HCT116 (cell line): ENCODE measurements around the gene SLC7A8. TPM values are rescaled to one million over a fixed set of nuclear protein-coding genes. Genes with fewer than 3 reads are reported as not detected.
A peak's percentile ranks its signal among the peaks of the same experiment; 100 is the strongest.

Experiments used
- ATAC-seq: fragments of 200-7000 bp; cut with Tn5 transposase; 2 replicates; pipeline ENCODE4 v1.9.1; 2020; ENCODE audit warnings: mild to moderate bottlenecking, moderate library complexity
- BruUV-seq: library from RNA; stranded (reverse); fragments of 400-500 nt; replicated peaks from 2 replicates; lab custom pipeline; 2021; lab: Mats Ljungman, UMichigan
- CTCF ChIA-PET: fragments of 300-600 bp; sonication (Branson Sonifier 250); formaldehyde crosslinking; loops from one replicate; lab custom pipeline; 2021; ENCODE audit warnings: antibody characterized with exemption; lab: Charles Lee
- POLR2A ChIA-PET: fragments of 300-600, 350-600 bp; sonication (Branson Sonifier 250); formaldehyde crosslinking; loops from one replicate; lab custom pipeline; 2021; ENCODE audit warnings: antibody characterized with exemption; lab: Charles Lee
- RAD21 ChIA-PET, 2 experiments: fragments of 300-600 bp; sonication (Branson Sonifier 250); formaldehyde crosslinking; loops; one replicate each; lab custom pipeline; 2023; ENCODE audit warnings: low total read pairs in 2 of 2; ENCODE audit not compliant: uncharacterized antibody in 2 of 2, unreplicated experiment in 2 of 2, low non-redundant PET in 1 of 2; lab: Charles Lee
- DNase-seq: peaks from one replicate; pipeline ENCODE4 v3.0.0-alpha.2; 2010; ENCODE audit warnings: low read depth, low spot score
- H2AFZ ChIP-seq: fragments of 200-600 bp; shearing (Covaris generic), sonication (generic); 2 replicates; pipeline ENCODE4 v1.6.1; 2017; ENCODE audit warnings: low read depth, mixed run types, mixed read lengths, antibody characterized with exemption, low read length; ENCODE audit not compliant: poor library complexity, severe bottlenecking
- H3K27ac ChIP-seq: 2 replicates; pipeline ENCODE4 v1.5.1; 2012; ENCODE audit warnings: low read depth, low read length
- H3K27me3 ChIP-seq: fragments of 200-600 bp; sonication (generic); 2 replicates; pipeline ENCODE4 v1.6.1; 2016; ENCODE audit warnings: mixed run types, low read length, mixed read lengths; ENCODE audit not compliant: insufficient read depth
- H3K36me3 ChIP-seq, 2 experiments: fragments of 200-500 bp in 1 of 2; fragments of 200-600 bp in 1 of 2; sonication (Bioruptor generic) in 1 of 2; sonication (generic) in 1 of 2; 2 replicates each; pipeline versions ENCODE4 v1.5.1 to v1.6.1; 2014 to 2016; ENCODE audit warnings: low read length in 2 of 2, inconsistent platforms in 1 of 2, mixed read lengths in 1 of 2, mixed run types in 1 of 2; ENCODE audit not compliant: insufficient read depth in 2 of 2, control insufficient read depth in 1 of 2
- H3K4me1 ChIP-seq, 2 experiments: fragments of 200-600 bp in 1 of 2; sonication (generic) in 1 of 2; 2 replicates each; pipeline versions ENCODE4 v1.5.1 to v1.6.1; 2012 to 2017; ENCODE audit warnings: low read length in 2 of 2, inconsistent platforms in 1 of 2, mild to moderate bottlenecking in 1 of 2, mixed read lengths in 1 of 2, mixed run types in 1 of 2, moderate library complexity in 1 of 2; ENCODE audit not compliant: insufficient read depth in 2 of 2, control insufficient read depth in 1 of 2
- H3K4me2 ChIP-seq: fragments of 200-600 bp; sonication (generic); 2 replicates; pipeline ENCODE4 v1.6.1; 2017; ENCODE audit warnings: mixed run types, low read length, mixed read lengths
- H3K4me3 ChIP-seq, 2 experiments: fragments of 200-600 bp in 1 of 2; sonication (generic) in 1 of 2; replicated peaks in 1 of 2; 2 replicates each; pipeline ENCODE4 v1.5.1; 2011 to 2016; ENCODE audit warnings: low read length in 2 of 2, control low read depth in 1 of 2, low read depth in 1 of 2, mild to moderate bottlenecking in 1 of 2, mixed read lengths in 1 of 2, mixed run types in 1 of 2
- H3K79me2 ChIP-seq: fragments of 200-600 bp; sonication (generic); 2 replicates; pipeline ENCODE4 v1.6.1; 2017; ENCODE audit warnings: mild to moderate bottlenecking, mixed run types, low read length, moderate library complexity, mixed read lengths; ENCODE audit not compliant: insufficient read depth
- H3K9ac ChIP-seq: fragments of 200-600 bp; sonication (generic); 2 replicates; pipeline ENCODE4 v1.6.1; 2016; ENCODE audit warnings: low read length, mixed read lengths
- H3K9me2 ChIP-seq: fragments of 200-600 bp; sonication (generic), shearing (Covaris generic); 2 replicates; pipeline ENCODE4 v1.6.1; 2017; ENCODE audit warnings: mixed run types, mild to moderate bottlenecking, moderate library complexity; ENCODE audit not compliant: insufficient read depth
- H3K9me3 ChIP-seq, 2 experiments: fragments of 200-500 bp in 1 of 2; fragments of 200-600 bp in 1 of 2; sonication (Bioruptor generic) in 1 of 2; sonication (generic) in 1 of 2; 2 replicates each; pipeline ENCODE4 v1.6.1; 2014 to 2017; ENCODE audit warnings: low read length in 2 of 2, mixed read lengths in 2 of 2, inconsistent platforms in 1 of 2, low read depth in 1 of 2, mild to moderate bottlenecking in 1 of 2, mixed run types in 1 of 2, moderate library complexity in 1 of 2; ENCODE audit not compliant: control insufficient read depth in 1 of 2, insufficient read depth in 1 of 2
- H4K20me1 ChIP-seq: fragments of 200-600 bp; sonication (generic), shearing (Covaris generic); 2 replicates; pipeline ENCODE4 v1.6.1; 2017; ENCODE audit warnings: mixed run types, mild to moderate bottlenecking, moderate library complexity; ENCODE audit not compliant: insufficient read depth
- CBX3 ChIP-seq: IDR thresholded peaks from 2 replicates; pipeline ENCODE4 v1.6.1; 2012; ENCODE audit warnings: low read depth
- CEBPB ChIP-seq: IDR thresholded peaks from 2 replicates; pipeline ENCODE4 v1.6.1; 2012; ENCODE audit warnings: low read depth
- EGR1 ChIP-seq: IDR thresholded peaks from 2 replicates; pipeline ENCODE4 v1.6.1; 2012; ENCODE audit warnings: low read depth
- ELF1 ChIP-seq: IDR thresholded peaks from 2 replicates; pipeline ENCODE4 v1.6.1; 2012; ENCODE audit warnings: low read depth, borderline replicate concordance
- EZH2 ChIP-seq: fragments of 200-600 bp; sonication (generic); IDR thresholded peaks from 2 replicates; pipeline ENCODE4 v1.6.1; 2017; ENCODE audit warnings: antibody characterized with exemption, mixed run types
- FOSL1 ChIP-seq: IDR thresholded peaks from 2 replicates; pipeline ENCODE4 v1.6.1; 2012; ENCODE audit warnings: low read depth
- JUND ChIP-seq: IDR thresholded peaks from 2 replicates; pipeline ENCODE4 v1.6.1; 2012
- MAX ChIP-seq: IDR thresholded peaks from 2 replicates; pipeline ENCODE4 v1.6.1; 2012
- POLR2AphosphoS5 ChIP-seq: IDR thresholded peaks from 2 replicates; pipeline ENCODE4 v1.6.1; 2011; ENCODE audit warnings: mild to moderate bottlenecking, low read depth, low read length, moderate library complexity
- RAD21 ChIP-seq: IDR thresholded peaks from 2 replicates; pipeline ENCODE4 v1.6.1; 2012; ENCODE audit warnings: low read depth, mild to moderate bottlenecking
- REST ChIP-seq: IDR thresholded peaks from 2 replicates; pipeline ENCODE4 v1.6.1; 2012; ENCODE audit warnings: low read depth
- SIN3A ChIP-seq: IDR thresholded peaks from 2 replicates; pipeline ENCODE4 v1.6.1; 2012; ENCODE audit warnings: low read depth
- SP1 ChIP-seq: IDR thresholded peaks from 2 replicates; pipeline ENCODE4 v1.6.1; 2012; ENCODE audit warnings: low read depth
- SRF ChIP-seq: IDR thresholded peaks from 2 replicates; pipeline ENCODE4 v1.6.1; 2012; ENCODE audit warnings: low read depth
- TCF7L2 ChIP-seq: IDR thresholded peaks from 2 replicates; pipeline ENCODE4 v1.7.0; 2011; ENCODE audit warnings: borderline replicate concordance, inconsistent platforms; ENCODE audit not compliant: insufficient read depth, insufficient read length; ENCODE audit errors: extremely low read depth
- YY1 ChIP-seq: IDR thresholded peaks from 2 replicates; pipeline ENCODE4 v1.6.1; 2011; ENCODE audit warnings: low read length, low read depth, moderate library complexity, mild to moderate bottlenecking; ENCODE audit not compliant: insufficient replicate concordance; ENCODE audit errors: extremely low read depth
- ZFX ChIP-seq: fragments of 450-650 bp; IDR thresholded peaks from 2 replicates; pipeline ENCODE4 v1.6.1; 2017
- ZNF274 ChIP-seq: fragments of 200-500 bp; sonication (Bioruptor generic); IDR thresholded peaks from 2 replicates; pipeline ENCODE4 v1.6.1; 2014; ENCODE audit warnings: mild to moderate bottlenecking, low read depth, low read length, inconsistent platforms
- intact Hi-C: fragments of 100-400 bp; cut with micrococcal nuclease; formaldehyde crosslinking; loops from 2 replicates; pipeline ENCODE4 v1.10.0; 2022
- total RNA-seq: library from RNA; stranded (reverse); gene quantifications from one replicate; pipeline ENCODE4 v1.2.1, GENCODE V29; 2021; ENCODE audit not compliant: unreplicated experiment

Gene SLC7A8
- total RNA-seq, 1 experiment from 2014 or later, result 5.3 TPM

GRCh38 chr14:23079716-23080115 is 103.7 kb downstream of the SLC7A8 start:
- DNase-seq (no peak), ATAC-seq (no peak)
- Histone ChIP-seq H3K9ac (no peak overlapping the region), H3K9me2 (no peaks in the 10 kb centered on the region), H3K9me3 (no peaks in the 10 kb centered on the region), H3K36me3 (peaks cover 63 to 69% of the 10 kb centered on the region in 2 experiments), H3K4me1 (peaks cover 13 to 42% of the 10 kb centered on the region in 2 experiments), H3K79me2 (peaks cover 24% of the 10 kb centered on the region), H3K4me3 (no peak overlapping the region), H2AFZ (no peak overlapping the region), H3K27ac (0 out of 2 replicates have a peak overlapping the region, but pooled peaks have one; percentile 5), H4K20me1 (no peaks in the 10 kb centered on the region), H3K4me2 (peak overlapping the region; percentile 45), H3K27me3 (no peaks in the 10 kb centered on the region)
- intact Hi-C loops, result no loop called here
- BruUV-seq, result no TSS peak
- ChIA-PET RAD21 (no interaction called here), POLR2A (no interaction called here), CTCF (interaction anchor here (3.5 to 3.6 kb wide), 2 partner anchors 8 to 11 kb away, joined by 12 to 51 read pairs; no protein-coding TSS in a partner anchor)
- TF ChIP-seq ZNF274, result no peak
- no peak for TF ChIP-seq RAD21
- no peak for TF ChIP-seq SRF

GRCh38 chr14:23078692-23079116 is 104.8 kb downstream of the SLC7A8 start:
- CTCF ChIA-PET, result interaction anchor here (1.1 to 3.6 kb wide), 5 partner anchors 10 to 30 kb away, joined by 3 to 51 read pairs (median 21); partner anchors contain the start of genes ACIN1 and C14orf119
- ATAC-seq, result peak; percentile 93
- intact Hi-C loops, result no loop called here
- POLR2A ChIA-PET, result interaction anchor here (1.5 to 2.9 kb wide), 2 partner anchors 10 to 16 kb away, joined by 5 to 19 read pairs; partner anchors contain the start of genes ACIN1 and C14orf119
- peak overlapping the region; percentile 45 for H3K4me2 ChIP-seq
- peaks cover 66 to 67% of the 10 kb centered on the region in 2 experiments for H3K36me3 ChIP-seq
- H3K27ac ChIP-seq, result peak overlapping the region; percentile 46; the same call in 1 of the 2 replicates
- peak overlapping the region; percentile 3 for H3K9ac ChIP-seq
- no peak overlapping the region for H2AFZ ChIP-seq
- no peaks in the 10 kb centered on the region for H3K9me2 ChIP-seq
- no peak for DNase-seq
- no peaks in the 10 kb centered on the region for H3K9me3 ChIP-seq
- BruUV-seq, result no TSS peak
- H3K4me1 ChIP-seq, result peaks cover 13 to 42% of the 10 kb centered on the region in 2 experiments
- no peak overlapping the region for H3K4me3 ChIP-seq
- H4K20me1 ChIP-seq, result no peaks in the 10 kb centered on the region
- H3K27me3 ChIP-seq, result no peaks in the 10 kb centered on the region
- peaks cover 21% of the 10 kb centered on the region; the same call in 1 of the 2 replicates for H3K79me2 ChIP-seq
- RAD21 ChIA-PET, result no interaction called here
- TF ChIP-seq ZFX, result no peak
- TF ChIP-seq RAD21, result no peak
- no peak for TF ChIP-seq SIN3A
- peak; percentile 38; the same call in 1 of the 2 replicates for TF ChIP-seq SP1
- TF ChIP-seq EZH2, result no peak
- TF ChIP-seq ELF1, result no peak
- TF ChIP-seq MAX, result 0 out of 2 replicates have a peak, but pooled peaks have one; percentile 25
- no peak for TF ChIP-seq EGR1
- TF ChIP-seq CBX3, result no peak
- TF ChIP-seq CEBPB, result peak; percentile 42; the same call in 1 of the 2 replicates
- no peak for TF ChIP-seq REST
- 0 out of 2 replicates have a peak, but pooled peaks have one; percentile 23 for TF ChIP-seq POLR2AphosphoS5
- peak; percentile 61 for TF ChIP-seq JUND
- 0 out of 2 replicates have a peak, but pooled peaks have one; percentile 21 for TF ChIP-seq SRF
- TF ChIP-seq FOSL1, result peak; percentile 79
- TF ChIP-seq YY1, result no peak
- TF ChIP-seq TCF7L2, result no peak
- TF ChIP-seq ZNF274, result no peak
